NCI-H2107 treated with DMSO at 0.1 percent for 48 hours (cell line): ENCODE measurements around the gene ACADL.

ENCODE experiments used
- DNase-seq: peaks from one replicate; lab custom pipeline; 2025; ENCODE audit not compliant: unreplicated experiment; lab: John Stamatoyannopoulos, UW

ACADL gene

GRCh38 chr2:210224941-210225672 is at the start of gene ACADL:
ACADL (minus strand) TSS chr2:210225447; CDS start chr2:210225263, 184 bp downstream.
- peak; percentile 2 for DNase-seq

GRCh38 chr2:210271300-210271699 is 46.1 kb upstream of the ACADL start:
- DNase-seq: no peak

- DNase-seq: no peak
Measured at GRCh38 chr2:210269148-210269547, 43.9 kb upstream of the ACADL start.

DNA sequence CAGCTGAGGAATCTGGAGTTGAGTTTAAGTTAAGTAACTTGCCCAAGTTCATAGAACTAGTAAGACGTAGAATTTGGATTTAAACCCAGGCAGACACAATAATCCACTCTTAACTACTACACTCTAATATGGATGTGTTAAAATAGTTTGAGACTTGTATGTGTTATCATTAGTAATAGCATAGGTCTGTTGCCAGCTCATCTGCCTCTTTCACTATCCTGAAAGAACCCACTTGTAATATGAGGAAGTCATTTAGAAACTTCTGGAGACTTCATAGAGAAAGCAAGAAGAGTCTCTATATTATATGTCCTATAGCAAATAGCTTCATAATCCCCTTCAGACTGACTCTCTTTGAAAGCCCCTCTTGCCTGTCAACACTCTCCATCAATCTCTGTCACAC is 43.0 kb upstream of the ACADL start:
- no peak for DNase-seq

DNA sequence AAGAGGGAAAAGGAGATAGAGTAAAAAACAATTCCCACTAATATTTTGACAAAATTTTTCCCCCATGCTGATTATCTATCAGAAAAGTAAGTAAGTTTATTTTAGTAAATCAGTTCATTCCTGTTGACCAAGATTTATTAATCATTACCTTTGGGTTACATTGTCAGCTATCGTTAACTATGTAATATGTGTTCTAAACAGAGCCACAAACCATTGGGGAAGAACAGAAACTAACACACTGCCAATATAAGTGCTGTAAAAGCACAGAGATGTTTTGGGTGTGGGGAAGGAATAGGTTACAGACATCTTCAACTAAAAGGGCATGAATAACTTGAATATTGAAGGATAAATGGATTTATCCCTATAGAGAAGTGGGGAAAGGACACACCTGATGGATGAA is 42.5 kb upstream of the ACADL start:
- no peak for DNase-seq

DNA sequence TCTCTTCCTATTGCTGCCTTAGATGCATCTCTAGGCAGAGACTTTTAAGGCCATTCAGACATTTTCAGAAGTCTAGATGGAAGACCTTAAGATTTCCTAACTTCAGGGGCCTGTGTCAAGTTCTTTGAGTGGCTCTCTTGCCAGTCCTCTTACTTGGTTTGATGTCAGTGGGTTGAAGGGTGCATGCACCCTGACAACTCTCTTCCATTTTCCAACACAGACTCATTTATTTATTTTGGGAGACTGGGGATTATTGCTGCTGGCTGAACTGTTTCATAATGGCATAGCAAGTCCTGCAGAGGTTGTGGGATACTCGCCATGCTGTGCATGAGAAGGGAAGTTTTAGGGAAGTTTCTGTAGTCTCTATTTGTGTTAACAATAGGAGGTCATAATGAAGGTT is 39.0 kb upstream of the ACADL start:
- DNase-seq: no peak

GRCh38 chr2:210263841-210264240 is 38.6 kb upstream of the ACADL start:
- no peak for DNase-seq

GRCh38 chr2:210262036-210262435 is 36.8 kb upstream of the ACADL start:
- no peak for DNase-seq

- no peak for DNase-seq
Measured at GRCh38 chr2:210259687-210260086, 34.4 kb upstream of the ACADL start.

DNA sequence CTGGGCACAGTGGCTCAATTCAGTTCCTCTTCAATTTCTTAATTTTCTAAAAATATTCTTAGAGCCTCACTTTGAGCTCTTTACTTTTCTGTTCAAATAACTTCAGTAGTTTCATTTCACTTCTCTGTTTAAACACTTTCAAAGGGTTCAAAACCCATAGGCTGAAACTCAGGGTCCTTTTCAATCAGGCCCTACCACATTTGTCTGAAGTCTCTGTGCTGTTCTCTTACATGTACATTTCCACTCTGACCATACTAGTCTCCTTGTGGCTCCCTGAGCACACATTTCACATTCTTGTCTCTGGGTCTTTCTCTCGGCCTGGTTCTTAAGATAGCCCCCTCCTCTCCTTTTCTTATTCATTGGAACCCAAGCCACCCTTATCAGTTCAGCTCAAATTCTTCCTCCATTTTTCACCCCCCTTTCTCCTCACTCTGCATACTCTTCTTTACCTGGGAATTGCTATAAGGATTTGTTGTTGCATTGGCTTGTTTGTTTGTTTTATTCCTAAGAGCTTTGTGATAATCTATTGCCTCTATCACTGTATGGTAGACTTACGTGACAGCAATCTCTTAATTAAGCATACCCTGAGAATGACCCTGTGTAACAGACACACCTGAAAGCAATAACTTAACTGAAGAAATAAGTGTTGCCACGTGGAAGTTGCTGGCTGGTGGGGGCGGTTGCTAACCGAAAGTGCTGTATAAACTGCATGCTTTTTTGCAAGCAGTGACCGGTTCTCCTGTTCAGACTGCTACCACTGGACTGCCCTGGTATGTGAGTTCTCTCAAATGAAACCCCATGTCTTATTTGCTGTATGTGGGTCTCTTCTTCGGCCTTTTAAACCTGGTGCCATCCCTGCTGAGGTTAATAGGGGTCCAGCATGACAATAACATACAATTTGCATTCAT is 27.7 kb upstream of the ACADL start:
- DNase-seq: no peak

- DNase-seq: no peak
Measured at GRCh38 chr2:210250622-210251021, 25.4 kb upstream of the ACADL start.

- no peak for DNase-seq
Measured at GRCh38 chr2:210233487-210233886, 8.2 kb upstream of the ACADL start.

DNA sequence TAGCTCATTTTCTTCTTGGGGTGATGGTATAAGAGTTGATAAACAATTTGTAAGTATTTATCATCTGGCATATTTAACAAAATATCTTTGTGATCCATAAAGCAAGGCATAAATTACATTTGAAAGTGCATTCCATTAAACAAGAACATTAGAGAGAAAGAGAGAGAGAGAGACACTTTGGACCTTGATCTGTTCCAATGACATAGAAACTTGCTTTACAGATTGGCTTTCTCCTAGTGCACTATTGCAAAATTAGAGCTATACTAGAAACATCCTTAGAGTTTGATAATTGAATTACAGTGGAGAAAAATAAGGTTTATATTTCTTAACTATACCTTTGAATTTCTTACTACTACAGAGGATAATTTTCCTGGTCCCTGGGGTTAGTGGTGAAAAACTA is 5.7 kb upstream of the ACADL start:
- DNase-seq: no peak

GRCh38 chr2:210230518-210230917 is 5.3 kb upstream of the ACADL start:
- no peak for DNase-seq

DNA sequence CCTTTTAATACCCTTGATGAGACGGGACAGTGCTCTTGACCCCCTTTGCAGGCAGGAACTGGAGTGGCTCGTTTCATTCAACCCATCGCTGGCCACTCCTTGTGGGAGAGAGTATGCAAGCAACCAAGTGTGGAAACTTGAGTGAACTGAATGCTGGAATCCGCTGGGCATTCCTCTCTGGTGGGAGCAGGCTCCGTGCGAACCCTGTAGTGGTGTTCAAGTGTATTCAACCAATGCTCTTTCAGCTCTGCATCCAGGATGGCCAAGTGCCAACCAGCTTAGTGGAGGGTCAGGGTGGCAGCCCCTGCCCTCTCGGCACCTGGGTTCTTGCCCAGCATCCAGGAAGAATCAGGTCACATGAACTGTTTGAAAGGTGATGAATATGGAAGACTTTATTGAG is 3.3 kb upstream of the ACADL start:
- no peak for DNase-seq

GRCh38 chr2:210227290-210228088 is 2.2 kb upstream of the ACADL start:
- no peak for DNase-seq

DNA sequence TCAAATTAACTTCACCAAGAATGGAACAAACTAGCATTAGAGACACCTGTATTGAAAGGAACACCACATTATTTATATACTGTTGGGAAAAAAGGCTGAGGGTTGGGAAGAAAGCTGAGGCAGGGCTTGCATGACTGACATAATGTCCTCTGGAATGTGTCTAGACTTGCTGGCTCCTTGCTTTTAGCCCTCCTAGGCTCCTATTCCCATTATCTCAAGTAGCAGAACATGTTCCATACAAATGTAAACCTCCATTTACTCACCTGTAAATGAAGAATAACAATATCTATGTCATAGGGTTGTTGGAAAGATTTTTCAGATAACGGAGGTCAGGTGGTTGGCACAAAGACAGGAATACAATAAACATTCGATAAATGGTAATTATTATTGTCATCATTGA is 976 bp upstream of the ACADL start:
- DNase-seq: no peak

DNA sequence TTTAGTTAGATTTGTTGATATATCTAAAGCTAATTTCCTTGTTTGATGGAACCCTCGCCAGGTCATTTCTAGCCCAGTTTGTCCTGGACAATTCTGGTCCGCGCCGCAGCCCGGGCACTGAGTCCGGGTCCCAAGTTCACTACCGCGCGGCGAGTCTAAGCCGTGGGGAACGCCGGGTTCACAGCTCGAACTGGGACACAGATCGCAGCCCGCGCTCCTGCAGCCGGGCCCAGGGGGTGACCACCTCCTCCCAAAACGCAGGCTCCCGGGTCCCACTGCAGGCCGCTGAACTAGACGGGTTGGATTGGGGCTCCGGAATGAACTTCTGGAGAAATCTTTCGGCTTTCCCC is 681 bp downstream of the ACADL start:
- DNase-seq: no peak

DNA sequence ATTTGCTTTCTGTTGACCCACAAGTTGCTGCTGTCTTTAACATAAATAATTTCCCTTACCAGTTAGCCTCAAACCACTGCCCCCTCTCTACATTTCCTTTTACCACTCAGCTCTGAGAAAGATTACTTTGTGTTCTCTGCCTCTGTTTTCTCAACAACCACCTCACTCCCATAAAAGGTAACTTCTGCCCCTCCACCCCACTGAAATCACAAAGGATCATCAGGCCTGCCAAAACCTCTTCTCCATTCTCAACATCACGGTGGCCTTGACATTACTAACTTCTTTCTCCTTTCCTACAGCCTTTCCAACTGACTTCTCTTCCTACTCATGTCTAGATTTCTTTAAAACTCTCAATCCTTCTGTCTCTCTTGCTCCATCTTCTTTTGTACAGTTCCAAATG is 10.1 kb downstream of the ACADL start:
- no peak for DNase-seq

DNA sequence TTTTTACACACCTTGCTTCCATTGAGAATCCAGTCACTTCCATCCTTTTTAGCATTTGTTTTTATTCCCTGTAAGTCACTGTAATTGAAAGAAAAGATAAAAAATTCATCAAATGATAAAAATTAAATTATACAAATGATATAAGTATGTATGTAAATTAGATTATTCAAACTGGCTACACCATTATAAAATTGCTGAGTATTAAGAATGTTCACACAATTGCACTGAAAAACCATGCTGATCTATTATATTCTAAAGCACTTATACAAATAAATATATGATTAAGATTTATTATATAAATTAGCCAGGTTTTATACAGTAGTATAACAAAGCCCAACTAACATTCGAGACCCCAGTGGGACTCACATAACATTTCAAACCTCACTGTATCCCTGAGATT is 15.1 kb downstream of the ACADL start:
- DNase-seq: no peak

DNA sequence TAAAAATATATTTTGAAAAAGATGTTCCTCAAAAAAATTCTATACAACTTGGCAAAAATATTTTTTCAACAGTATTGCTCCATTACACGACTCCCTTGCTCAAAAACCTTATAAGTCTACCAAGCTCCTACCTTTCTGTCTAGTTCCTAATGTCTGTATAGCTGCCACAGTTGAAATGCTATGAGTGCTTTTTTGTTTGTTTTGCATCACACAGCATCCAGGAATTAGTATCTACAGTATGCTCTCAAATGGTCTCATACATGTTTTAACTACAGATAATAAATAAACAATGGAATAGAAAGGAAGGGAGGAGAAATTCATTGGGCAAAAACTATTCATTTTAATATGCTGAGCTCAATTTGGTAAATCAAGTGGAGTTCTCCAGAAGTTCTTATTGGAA is 17.3 kb downstream of the ACADL start:
- peak; percentile 5 for DNase-seq

DNA sequence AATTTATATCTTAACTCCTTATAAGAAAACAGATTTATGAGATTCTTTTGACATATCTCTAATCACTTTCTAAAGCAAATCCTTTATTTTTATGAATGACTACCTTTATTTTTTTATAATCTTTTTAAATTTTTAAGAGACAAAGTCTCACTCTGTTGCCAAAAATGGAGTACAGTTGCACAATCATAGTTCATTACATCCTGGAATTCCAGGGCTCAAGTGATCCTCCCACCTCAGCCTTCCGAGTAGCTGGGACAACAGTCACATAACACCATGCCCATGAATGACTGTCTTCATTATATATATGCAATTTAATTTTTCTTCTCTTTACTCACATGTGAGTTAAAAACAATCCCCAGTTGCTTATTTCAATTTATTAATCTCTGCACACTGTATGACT is 21.7 kb downstream of the ACADL start:
- no peak for DNase-seq
